Liver (tissue), 9 donors: ENCODE data around the gene SGCD. TPM values are rescaled to one million over a fixed set of nuclear protein-coding genes. Genes with fewer than 3 reads are reported as not detected.

Experiments used
- DNase-seq: peaks from one replicate; pipeline ENCODE4 v3.0.0-alpha.2; 2017; ENCODE audit warnings: low spot score
- H3K27ac ChIP-seq, 2 donors: one replicate each; pipeline ENCODE4 v1.7.0; 2013; ENCODE audit warnings: inconsistent platforms in 2 of 2, low read length in 2 of 2, control low read depth in 1 of 2, low read depth in 1 of 2, mild to moderate bottlenecking in 1 of 2
- H3K27me3 ChIP-seq, 4 donors: one replicate each; pipeline versions ENCODE4 v1.6.1 to v1.7.0; 2013; ENCODE audit warnings: low read length in 3 of 4, inconsistent platforms in 1 of 4, mild to moderate bottlenecking in 1 of 4, moderate library complexity in 1 of 4; ENCODE audit not compliant: control insufficient read depth in 4 of 4, insufficient read depth in 4 of 4
- H3K36me3 ChIP-seq, 4 donors: one replicate each; pipeline versions ENCODE4 v1.6.1 to v1.7.0; 2013; ENCODE audit warnings: low read length in 3 of 4, mild to moderate bottlenecking in 3 of 4, low read depth in 1 of 4, moderate library complexity in 1 of 4; ENCODE audit not compliant: control insufficient read depth in 4 of 4, insufficient read depth in 3 of 4
- H3K4me1 ChIP-seq, 4 donors: one replicate each; pipeline versions ENCODE4 v1.6.1 to v1.7.0; 2013; ENCODE audit warnings: low read length in 3 of 4, mild to moderate bottlenecking in 3 of 4, moderate library complexity in 1 of 4; ENCODE audit not compliant: control insufficient read depth in 4 of 4, insufficient read depth in 4 of 4
- H3K4me3 ChIP-seq, 3 donors: one replicate each; pipeline versions ENCODE4 v1.6.1 to v1.7.0; 2013; ENCODE audit warnings: low read length in 3 of 3, control low read depth in 1 of 3, low read depth in 1 of 3, mild to moderate bottlenecking in 1 of 3
- H3K9ac ChIP-seq, 2 donors: one replicate each; pipeline ENCODE4 v1.7.0; 2013; ENCODE audit warnings: low read length in 2 of 2, mild to moderate bottlenecking in 2 of 2, moderate library complexity in 2 of 2, control low read depth in 1 of 2, low read depth in 1 of 2
- H3K9me3 ChIP-seq, 4 donors: one replicate each; pipeline versions ENCODE4 v1.6.1 to v1.7.0; 2013; ENCODE audit warnings: low read length in 3 of 4; ENCODE audit not compliant: control insufficient read depth in 4 of 4
- ATF3 ChIP-seq: IDR thresholded peaks from 2 replicates; pipeline ENCODE4 v1.6.1; 2016; ENCODE audit warnings: antibody characterized with exemption
- EGR1 ChIP-seq, 2 donors: IDR thresholded peaks; 2 replicates each; pipeline ENCODE4 v1.6.1; 2016 to 2018; ENCODE audit warnings: antibody characterized with exemption in 2 of 2, low read depth in 2 of 2
- FOXA1 ChIP-seq: IDR thresholded peaks from 2 replicates; pipeline ENCODE4 v1.6.1; 2016; ENCODE audit warnings: antibody characterized with exemption
- FOXA2 ChIP-seq: IDR thresholded peaks from 2 replicates; pipeline ENCODE4 v1.6.1; 2016; ENCODE audit warnings: antibody characterized with exemption
- GABPA ChIP-seq, 2 donors: IDR thresholded peaks in 1 of 2; conservative IDR thresholded peaks in 1 of 2; 2 replicates each; pipeline ENCODE4 v1.6.1; 2016; ENCODE audit warnings: antibody characterized with exemption in 2 of 2, mild to moderate bottlenecking in 1 of 2, moderate library complexity in 1 of 2
- HNF4A ChIP-seq, 2 donors: conservative IDR thresholded peaks; 2 replicates each; pipeline ENCODE4 v1.6.1; 2016; ENCODE audit warnings: antibody characterized with exemption in 2 of 2, mild to moderate bottlenecking in 2 of 2
- HNF4G ChIP-seq: IDR thresholded peaks from 2 replicates; pipeline ENCODE4 v1.6.1; 2016; ENCODE audit warnings: antibody characterized with exemption
- JUND ChIP-seq, 2 donors: IDR thresholded peaks; 2 replicates each; pipeline ENCODE4 v1.6.1; 2016; ENCODE audit warnings: antibody characterized with exemption in 2 of 2
- MAX ChIP-seq: IDR thresholded peaks from 2 replicates; pipeline ENCODE4 v1.6.1; 2016; ENCODE audit warnings: antibody characterized with exemption
- NR2F2 ChIP-seq: IDR thresholded peaks from 2 replicates; pipeline ENCODE4 v1.6.1; 2016; ENCODE audit warnings: antibody characterized with exemption
- RAD21 ChIP-seq, 2 donors: IDR thresholded peaks; 2 replicates each; pipeline ENCODE4 v1.6.1; 2016; ENCODE audit warnings: antibody characterized with exemption in 2 of 2, mild to moderate bottlenecking in 2 of 2
- REST ChIP-seq: IDR thresholded peaks from 2 replicates; pipeline ENCODE4 v1.6.1; 2016; ENCODE audit warnings: antibody characterized with exemption, mild to moderate bottlenecking
- RXRA ChIP-seq, 2 donors: IDR thresholded peaks; 2 replicates each; pipeline ENCODE4 v1.6.1; 2017 to 2018; ENCODE audit warnings: antibody characterized with exemption in 2 of 2, mild to moderate bottlenecking in 1 of 2
- SP1 ChIP-seq: IDR thresholded peaks from 2 replicates; pipeline ENCODE4 v1.6.1; 2018; ENCODE audit warnings: antibody characterized with exemption, mild to moderate bottlenecking
- TAF1 ChIP-seq: conservative IDR thresholded peaks from 2 replicates; pipeline ENCODE4 v1.6.1; 2016; ENCODE audit warnings: antibody characterized with exemption, mild to moderate bottlenecking
- YY1 ChIP-seq: IDR thresholded peaks from 2 replicates; pipeline ENCODE4 v1.6.1; 2016; ENCODE audit warnings: antibody characterized with exemption, mild to moderate bottlenecking
- WGBS: extraction: QIAGEN DNeasy Blood & Tissue Kit; methylation state at CpG from one replicate; pipeline ENCODE4 v1.1.7; 2013; 5-methylcytosine and 5-hydroxymethylcytosine counted together
- polyA plus RNA-seq, 2 donors: library from polyadenylated mRNA; stranded (reverse) in 1 of 2; unstranded in 1 of 2; fragments of 200-250 nt in 1 of 2; fragments of >200 nt in 1 of 2; fragmentation: Nextera tagmentation in 1 of 2; extraction: Ambion mirVana in 1 of 2; gene quantifications; one replicate each; pipeline versions ENCODE4 v1.2.1 to v1.2.3, GENCODE V29; 2013 to 2015
- total RNA-seq, 2 donors: library from RNA; depleted of rRNA; stranded (reverse); fragments of >200 nt; gene quantifications; one replicate each; pipeline ENCODE4 v1.2.3, GENCODE V29; 2014
- TF ChIP-seq, protein P1 (sequence below): IDR thresholded peaks from 2 replicates; pipeline ENCODE4 v1.6.1; 2016; ENCODE audit warnings: antibody characterized with exemption
- TF ChIP-seq, protein P2 (sequence below): fragments of 150-350 bp; IDR thresholded peaks from 2 replicates; pipeline ENCODE4 v1.5.1; 2017; ENCODE audit warnings: improper control_type of control experiment, low read depth, low read length; ENCODE audit not compliant: missing input control
- donor health status: healthy.
- donor health status: healthy.
- donor health status: healthy.
- donor health status: healthy.
- donor health status: healthy.

SGCD gene
- total and polyA plus RNA-seq, 4 donors, result 0.35 to 1.7 (median 1.0) TPM

- TF ChIP-seq, protein P1, sequence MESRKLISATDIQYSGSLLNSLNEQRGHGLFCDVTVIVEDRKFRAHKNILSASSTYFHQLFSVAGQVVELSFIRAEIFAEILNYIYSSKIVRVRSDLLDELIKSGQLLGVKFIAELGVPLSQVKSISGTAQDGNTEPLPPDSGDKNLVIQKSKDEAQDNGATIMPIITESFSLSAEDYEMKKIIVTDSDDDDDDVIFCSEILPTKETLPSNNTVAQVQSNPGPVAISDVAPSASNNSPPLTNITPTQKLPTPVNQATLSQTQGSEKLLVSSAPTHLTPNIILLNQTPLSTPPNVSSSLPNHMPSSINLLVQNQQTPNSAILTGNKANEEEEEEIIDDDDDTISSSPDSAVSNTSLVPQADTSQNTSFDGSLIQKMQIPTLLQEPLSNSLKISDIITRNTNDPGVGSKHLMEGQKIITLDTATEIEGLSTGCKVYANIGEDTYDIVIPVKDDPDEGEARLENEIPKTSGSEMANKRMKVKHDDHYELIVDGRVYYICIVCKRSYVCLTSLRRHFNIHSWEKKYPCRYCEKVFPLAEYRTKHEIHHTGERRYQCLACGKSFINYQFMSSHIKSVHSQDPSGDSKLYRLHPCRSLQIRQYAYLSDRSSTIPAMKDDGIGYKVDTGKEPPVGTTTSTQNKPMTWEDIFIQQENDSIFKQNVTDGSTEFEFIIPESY, result no peak
- no peak for TF ChIP-seq EGR1 (IDR thresholded peaks at IDR 0.05; ENCODE audit: low read depth in 2 of 2)
- no peak for TF ChIP-seq RXRA (IDR thresholded peaks at IDR 0.05)
- TF ChIP-seq SP1, result no peak
- no peak for TF ChIP-seq FOXA2
- TF ChIP-seq JUND (IDR thresholded peaks at IDR 0.05), result no peak
- no peak for TF ChIP-seq TAF1
- TF ChIP-seq YY1, result no peak
These were observed 233.0 kb downstream of the SGCD start (continued) for GRCh38 chr5:156560002-156560401.

DNA sequence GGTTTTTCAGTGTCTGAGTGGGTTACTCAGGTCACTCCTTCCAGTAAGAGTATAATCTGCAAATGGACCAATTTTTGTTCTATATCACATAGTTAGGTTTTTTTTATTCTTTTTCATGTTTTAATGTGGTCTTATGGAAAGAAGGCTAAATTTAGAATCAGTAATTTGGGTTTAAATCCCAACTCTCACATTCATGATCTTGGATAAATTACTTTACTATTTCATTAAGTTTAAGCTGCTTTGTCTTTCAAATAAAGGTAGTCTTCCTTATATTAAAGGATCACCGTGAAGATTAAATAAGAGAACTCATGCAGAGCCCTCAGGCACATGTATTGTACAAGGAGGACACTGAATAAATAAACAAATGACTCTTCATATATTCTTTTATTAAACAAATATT is 234.7 kb downstream of the SGCD start:
- Histone ChIP-seq H3K4me3 (no peak overlapping the region), H3K9me3 (no peaks in the 10 kb centered on the region), H3K27me3 (no peaks in the 10 kb centered on the region), H3K9ac (no peak overlapping the region), H3K27ac (no peak overlapping the region), H3K4me1 (no peaks in the 10 kb centered on the region), H3K36me3 (no peaks in the 10 kb centered on the region)
- WGBS, result 97% methylated on average over 1 of the region's 1 CpG
- no peak for TF ChIP-seq SP1
- DNase-seq, result no peak

- Histone ChIP-seq H3K9me3 (no peaks in the 10 kb centered on the region), H3K9ac (no peak overlapping the region), H3K36me3 (no peaks in the 10 kb centered on the region), H3K4me3 (no peak overlapping the region), H3K4me1 (no peaks in the 10 kb centered on the region), H3K27me3 (no peaks in the 10 kb centered on the region), H3K27ac (no peak overlapping the region)
- no peak for DNase-seq
- TF ChIP-seq YY1 (no peak), REST (no peak), FOXA2 (no peak), JUND (IDR thresholded peaks at IDR 0.05) (no peak), RXRA (IDR thresholded peaks at IDR 0.05) (no peak), NR2F2 (no peak), MAX (no peak), TAF1 (no peak), EGR1 (IDR thresholded peaks at IDR 0.05; ENCODE audit: low read depth in 2 of 2) (no peak), HNF4G (no peak), ATF3 (no peak), SP1 (no peak), RAD21 (IDR thresholded peaks at IDR 0.05) (no peak), FOXA1 (no peak), HNF4A (conservative IDR thresholded peaks at IDR 0.05) (no peak), GABPA (IDR thresholded peaks at IDR 0.05 in 1 of 2, conservative IDR thresholded peaks at IDR 0.05 in 1 of 2) (no peak)
- TF ChIP-seq, protein P1, result no peak
- TF ChIP-seq, protein P2, sequence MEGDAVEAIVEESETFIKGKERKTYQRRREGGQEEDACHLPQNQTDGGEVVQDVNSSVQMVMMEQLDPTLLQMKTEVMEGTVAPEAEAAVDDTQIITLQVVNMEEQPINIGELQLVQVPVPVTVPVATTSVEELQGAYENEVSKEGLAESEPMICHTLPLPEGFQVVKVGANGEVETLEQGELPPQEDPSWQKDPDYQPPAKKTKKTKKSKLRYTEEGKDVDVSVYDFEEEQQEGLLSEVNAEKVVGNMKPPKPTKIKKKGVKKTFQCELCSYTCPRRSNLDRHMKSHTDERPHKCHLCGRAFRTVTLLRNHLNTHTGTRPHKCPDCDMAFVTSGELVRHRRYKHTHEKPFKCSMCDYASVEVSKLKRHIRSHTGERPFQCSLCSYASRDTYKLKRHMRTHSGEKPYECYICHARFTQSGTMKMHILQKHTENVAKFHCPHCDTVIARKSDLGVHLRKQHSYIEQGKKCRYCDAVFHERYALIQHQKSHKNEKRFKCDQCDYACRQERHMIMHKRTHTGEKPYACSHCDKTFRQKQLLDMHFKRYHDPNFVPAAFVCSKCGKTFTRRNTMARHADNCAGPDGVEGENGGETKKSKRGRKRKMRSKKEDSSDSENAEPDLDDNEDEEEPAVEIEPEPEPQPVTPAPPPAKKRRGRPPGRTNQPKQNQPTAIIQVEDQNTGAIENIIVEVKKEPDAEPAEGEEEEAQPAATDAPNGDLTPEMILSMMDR, result no peak
These were observed 243.7 kb downstream of the SGCD start for GRCh38 chr5:156570615-156571014.
